Smooth muscle cell (in vitro differentiated cells): ENCODE measurements around the gene YTHDF2. TPM values are rescaled to one million over a fixed set of nuclear protein-coding genes. Genes with fewer than 3 reads are reported as not detected.

Experiments used
- DNase-seq: peaks from one replicate; lab custom pipeline; 2025; ENCODE audit not compliant: unreplicated experiment; lab: John Stamatoyannopoulos, UW
- H2AFZ ChIP-seq: fragments of 200-600 bp; sonication (generic); 2 replicates; pipeline ENCODE4 v1.6.0; 2016; ENCODE audit warnings: antibody characterized with exemption, low read depth, mild to moderate bottlenecking
- H3F3A ChIP-seq: fragments of 200-600 bp; sonication (generic); 2 replicates; pipeline ENCODE4 v1.6.0; 2017; ENCODE audit warnings: antibody characterized with exemption, low read depth
- H3K27ac ChIP-seq: fragments of 200-600 bp; sonication (generic); 2 replicates; pipeline ENCODE4 v1.5.1; 2016; ENCODE audit warnings: low read depth, mild to moderate bottlenecking
- H3K27me3 ChIP-seq: fragments of 200-600 bp; sonication (generic); 2 replicates; pipeline ENCODE4 v1.6.1; 2016; ENCODE audit warnings: low read depth, mild to moderate bottlenecking
- H3K36me3 ChIP-seq: fragments of 200-600 bp; sonication (generic); 2 replicates; pipeline ENCODE4 v1.5.1; 2016; ENCODE audit warnings: low read depth
- H3K4me1 ChIP-seq: fragments of 200-600 bp; sonication (generic); 2 replicates; pipeline ENCODE4 v1.5.1; 2016; ENCODE audit warnings: low read depth
- H3K4me2 ChIP-seq: fragments of 200-600 bp; sonication (generic); 2 replicates; pipeline ENCODE4 v1.6.0; 2016; ENCODE audit warnings: mild to moderate bottlenecking
- H3K4me3 ChIP-seq: fragments of 200-600 bp; sonication (generic); 2 replicates; pipeline ENCODE4 v1.5.1; 2016; ENCODE audit warnings: mild to moderate bottlenecking
- H3K79me2 ChIP-seq: fragments of 200-600 bp; sonication (generic); 2 replicates; pipeline ENCODE4 v1.6.0; 2016; ENCODE audit warnings: low read depth, mild to moderate bottlenecking
- H3K9ac ChIP-seq: fragments of 200-600 bp; sonication (generic); 2 replicates; pipeline ENCODE4 v1.6.0; 2016; ENCODE audit warnings: low read depth
- H3K9me3 ChIP-seq: fragments of 200-600 bp; sonication (generic); replicated peaks from 2 replicates; pipeline ENCODE4 v1.5.1; 2016; ENCODE audit warnings: low read depth
- H4K20me1 ChIP-seq: fragments of 200-600 bp; sonication (generic); 2 replicates; pipeline ENCODE4 v1.6.0; 2016; ENCODE audit warnings: low read depth
- WGBS: methylation state at CpG from one replicate; pipeline ENCODE4 v1.1.7; 2016; ENCODE audit warnings: low lambda C conversion rate; 5-methylcytosine and 5-hydroxymethylcytosine counted together
- polyA plus RNA-seq: library from polyadenylated mRNA; unstranded; fragments of >200 nt; fragmentation: Nextera tagmentation; extraction: Ambion mirVana; gene quantifications from 2 replicates; pipeline ENCODE4 v1.2.1, GENCODE V29; 2016
- total RNA-seq: library from RNA; depleted of rRNA; stranded (reverse); fragments of >200 nt; gene quantifications from 2 replicates; pipeline ENCODE4 v1.2.3, GENCODE V29; 2014
- TF ChIP-seq, protein P1 (sequence below): fragments of 200-600 bp; sonication (generic); IDR thresholded peaks from 2 replicates; pipeline ENCODE4 v1.5.1; 2017; ENCODE audit warnings: borderline replicate concordance, mild to moderate bottlenecking, antibody characterized with exemption; ENCODE audit not compliant: insufficient read depth, poor library complexity, severe bottlenecking

YTHDF2 gene
- total and polyA plus RNA-seq, 2 experiments from 2014 or later, result 68.4 to 77.5 TPM

GRCh38 chr1:28751315-28752060, 14.7 kb downstream of the YTHDF2 start:
- peaks cover 25% of the 10 kb centered on the region for H3F3A ChIP-seq
- no peak overlapping the region for H3K4me3 ChIP-seq
- peak overlapping the region; percentile 83 for H3K27ac ChIP-seq
- peak overlapping the region; percentile 66 for H3K4me2 ChIP-seq
- no peaks in the 10 kb centered on the region for H3K36me3 ChIP-seq
- H3K9me3 ChIP-seq, result no peaks in the 10 kb centered on the region
- no peaks in the 10 kb centered on the region for H3K27me3 ChIP-seq
- no peak overlapping the region for H3K9ac ChIP-seq
- peaks cover 97% of the 10 kb centered on the region for H3K79me2 ChIP-seq
- no peak for DNase-seq
- WGBS, result 5% methylated on average over 2 of the region's 2 CpGs
- TF ChIP-seq, protein P1, sequence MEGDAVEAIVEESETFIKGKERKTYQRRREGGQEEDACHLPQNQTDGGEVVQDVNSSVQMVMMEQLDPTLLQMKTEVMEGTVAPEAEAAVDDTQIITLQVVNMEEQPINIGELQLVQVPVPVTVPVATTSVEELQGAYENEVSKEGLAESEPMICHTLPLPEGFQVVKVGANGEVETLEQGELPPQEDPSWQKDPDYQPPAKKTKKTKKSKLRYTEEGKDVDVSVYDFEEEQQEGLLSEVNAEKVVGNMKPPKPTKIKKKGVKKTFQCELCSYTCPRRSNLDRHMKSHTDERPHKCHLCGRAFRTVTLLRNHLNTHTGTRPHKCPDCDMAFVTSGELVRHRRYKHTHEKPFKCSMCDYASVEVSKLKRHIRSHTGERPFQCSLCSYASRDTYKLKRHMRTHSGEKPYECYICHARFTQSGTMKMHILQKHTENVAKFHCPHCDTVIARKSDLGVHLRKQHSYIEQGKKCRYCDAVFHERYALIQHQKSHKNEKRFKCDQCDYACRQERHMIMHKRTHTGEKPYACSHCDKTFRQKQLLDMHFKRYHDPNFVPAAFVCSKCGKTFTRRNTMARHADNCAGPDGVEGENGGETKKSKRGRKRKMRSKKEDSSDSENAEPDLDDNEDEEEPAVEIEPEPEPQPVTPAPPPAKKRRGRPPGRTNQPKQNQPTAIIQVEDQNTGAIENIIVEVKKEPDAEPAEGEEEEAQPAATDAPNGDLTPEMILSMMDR, result no peak
- H3K4me1 ChIP-seq, result peaks cover 21% of the 10 kb centered on the region
- peaks cover 100% of the 10 kb centered on the region for H4K20me1 ChIP-seq
- H2AFZ ChIP-seq, result no peak overlapping the region

DNA sequence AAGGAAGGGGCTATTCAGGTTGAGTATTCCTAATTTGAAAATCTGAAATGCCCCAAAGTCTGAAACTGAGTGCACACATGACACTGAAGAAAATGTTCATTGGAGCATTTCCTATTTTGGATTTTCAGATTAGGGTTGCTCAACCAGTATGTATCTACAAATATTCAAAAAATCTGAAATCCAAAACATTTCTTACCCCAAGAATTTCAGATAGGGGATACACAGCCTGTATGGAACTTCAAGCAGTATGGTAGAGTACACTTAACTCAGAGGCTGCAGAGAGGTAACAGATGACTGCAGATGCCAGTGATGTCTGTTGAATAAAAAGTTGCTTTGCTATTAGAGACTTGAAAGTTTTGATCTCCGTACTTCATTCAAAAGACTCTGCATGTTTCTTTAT, 19.0 kb downstream of the YTHDF2 start:
- Histone ChIP-seq H3K4me1 (peaks cover 12% of the 10 kb centered on the region), H3K4me3 (no peak overlapping the region), H3K4me2 (no peak overlapping the region), H2AFZ (no peak overlapping the region), H3F3A (no peaks in the 10 kb centered on the region), H3K9me3 (no peaks in the 10 kb centered on the region), H3K79me2 (peaks cover 97% of the 10 kb centered on the region), H3K36me3 (peaks cover 3% of the 10 kb centered on the region), H3K27me3 (no peaks in the 10 kb centered on the region), H3K9ac (no peak overlapping the region), H4K20me1 (peaks cover 100% of the 10 kb centered on the region), H3K27ac (no peak overlapping the region)
- WGBS, result 92% methylated on average over 1 of the region's 1 CpG
- DNase-seq, result no peak
- TF ChIP-seq, protein P1, result no peak

DNA sequence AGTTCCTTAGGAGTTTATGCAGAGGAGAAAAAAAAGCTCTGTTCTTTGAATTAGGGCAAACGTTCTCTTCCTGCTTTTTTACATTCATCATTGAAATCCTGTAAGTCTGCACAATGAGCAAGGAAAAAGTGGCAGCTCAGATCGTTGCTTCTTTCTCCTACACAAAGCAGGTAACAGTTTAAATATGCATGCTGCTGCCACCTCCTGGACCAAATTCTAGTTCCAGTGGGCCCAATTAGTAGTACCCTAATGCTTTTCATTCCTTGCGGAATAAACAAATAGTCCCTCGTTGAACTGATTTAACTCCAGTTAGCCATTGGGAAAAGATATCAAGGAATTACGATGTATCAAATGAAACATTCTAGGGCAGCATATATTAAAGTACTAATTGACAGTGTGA, 20.1 kb downstream of the YTHDF2 start:
- TF ChIP-seq, protein P1, result no peak
- Histone ChIP-seq H2AFZ (no peak overlapping the region), H3K4me2 (no peak overlapping the region), H4K20me1 (peaks cover 100% of the 10 kb centered on the region), H3F3A (no peaks in the 10 kb centered on the region), H3K79me2 (peaks cover 100% of the 10 kb centered on the region), H3K4me3 (no peak overlapping the region), H3K9me3 (no peaks in the 10 kb centered on the region), H3K9ac (no peak overlapping the region), H3K27me3 (no peaks in the 10 kb centered on the region), H3K4me1 (peaks cover 4% of the 10 kb centered on the region), H3K36me3 (peaks cover 3% of the 10 kb centered on the region), H3K27ac (no peak overlapping the region)
- 78% methylated on average over 5 of the region's 5 CpGs for WGBS
- no peak for DNase-seq

- Histone ChIP-seq H4K20me1 (peaks cover 100% of the 10 kb centered on the region), H3K4me3 (no peak overlapping the region), H3K79me2 (peaks cover 100% of the 10 kb centered on the region), H3K9ac (no peak overlapping the region), H3K27ac (no peak overlapping the region), H3K9me3 (no peaks in the 10 kb centered on the region), H3K4me1 (peaks cover 4% of the 10 kb centered on the region), H3K36me3 (peaks cover 3% of the 10 kb centered on the region), H3K4me2 (no peak overlapping the region), H3K27me3 (no peaks in the 10 kb centered on the region), H2AFZ (no peak overlapping the region), H3F3A (no peaks in the 10 kb centered on the region)
- WGBS, result 92% methylated on average over 4 of the region's 4 CpGs
- no peak for DNase-seq
- TF ChIP-seq, protein P1, result no peak
These were observed 21.7 kb downstream of the YTHDF2 start for GRCh38 chr1:28758420-28758819.
